HG03196 (cell line): ENCODE measurements around the gene KCNMA1.

ENCODE experiments used
- ATAC-seq: cut with Tn5 transposase; IDR thresholded peaks from one replicate; pipeline ENCODE4 v1.9.1; 2021; ENCODE audit not compliant: unreplicated experiment

The KCNMA1 gene

GRCh38 chr10:76901701-76902100 lies 735.9 kb downstream of the KCNMA1 start:
- ATAC-seq, result no peak

- ATAC-seq, result no peak
These were observed 738.1 kb downstream of the KCNMA1 start for GRCh38 chr10:76899490-76899889.

DNA sequence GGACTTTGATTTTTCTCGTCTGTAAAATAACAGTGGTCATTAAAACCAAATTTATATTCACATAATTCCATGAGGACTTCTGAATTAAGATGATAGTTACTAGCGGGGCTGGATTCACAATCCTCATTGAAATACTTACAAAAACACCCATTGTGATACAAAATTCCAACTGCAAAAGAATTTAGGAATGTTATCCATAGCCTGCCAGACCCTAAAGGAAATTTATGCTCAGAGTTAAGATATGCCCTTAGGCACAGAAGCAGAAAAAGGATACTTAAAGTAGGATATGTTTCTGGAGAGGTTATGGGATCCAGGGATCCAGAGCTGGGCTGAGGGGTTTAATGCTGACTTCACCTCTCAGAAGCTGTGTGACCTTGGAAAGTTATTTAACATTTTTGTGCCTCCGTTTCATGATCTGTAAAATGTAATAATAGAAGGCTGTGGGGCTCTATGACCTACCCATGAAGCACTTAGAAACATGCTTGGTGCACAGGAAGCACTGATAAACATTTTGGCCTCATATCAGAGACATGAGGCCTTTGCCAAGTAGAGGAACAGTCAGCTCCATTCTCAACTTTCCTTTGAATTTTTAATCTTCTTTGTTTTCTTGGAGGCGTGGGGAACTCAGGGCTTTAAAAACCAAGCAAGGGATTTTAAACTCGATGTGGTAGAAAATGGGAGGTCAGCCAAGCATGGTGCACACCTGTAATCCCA lies 744.7 kb downstream of the KCNMA1 start:
- no peak for ATAC-seq

GRCh38 chr10:76887223-76888010 lies 750.2 kb downstream of the KCNMA1 start:
- no peak for ATAC-seq

DNA sequence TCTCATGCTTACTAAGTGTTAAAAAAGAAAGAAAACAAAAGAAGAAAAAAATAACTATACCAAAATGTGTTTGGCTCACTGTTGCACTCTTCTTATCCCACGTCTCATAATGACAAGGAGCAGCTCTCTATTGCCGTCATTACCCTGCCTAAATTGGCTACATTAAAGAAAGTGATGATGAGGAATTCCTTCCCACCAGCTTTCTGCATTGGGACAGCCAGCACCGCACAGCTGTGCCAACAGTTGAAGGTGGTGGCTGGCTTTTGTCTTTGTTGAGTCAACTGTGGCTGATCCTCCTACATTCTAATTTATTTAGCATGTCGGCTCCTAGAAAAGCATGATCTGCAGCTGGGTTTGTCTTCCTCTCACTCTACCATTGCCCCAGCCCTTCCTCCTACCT lies 751.8 kb downstream of the KCNMA1 start:
- no peak for ATAC-seq

GRCh38 chr10:76884673-76885275 lies 752.8 kb downstream of the KCNMA1 start:
- ATAC-seq, result no peak

- no peak for ATAC-seq
These were observed 754.0 kb downstream of the KCNMA1 start for GRCh38 chr10:76883596-76883995.

DNA sequence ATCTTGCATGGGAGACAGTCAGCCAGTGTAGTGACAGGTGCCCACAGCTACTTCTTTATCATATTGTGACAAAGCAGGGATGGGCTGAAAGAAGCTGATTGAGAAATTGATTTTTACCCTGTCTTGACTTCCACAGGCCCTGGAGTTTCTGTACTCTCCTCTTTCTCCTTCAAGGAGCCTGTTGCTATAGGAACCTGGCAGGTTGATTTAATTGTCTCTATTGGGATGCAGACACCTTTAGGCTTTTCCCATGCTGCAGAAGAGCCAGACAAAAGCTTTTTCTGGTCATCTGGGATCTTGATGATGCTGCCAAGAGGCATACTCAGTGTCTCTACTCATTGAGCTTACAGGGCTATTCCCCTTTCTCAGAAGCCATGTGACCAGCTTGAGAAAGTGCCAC lies 754.8 kb downstream of the KCNMA1 start:
- ATAC-seq, result no peak

- peak; percentile 83 for ATAC-seq
These were observed 755.4 kb downstream of the KCNMA1 start for GRCh38 chr10:76882245-76882644.

- ATAC-seq, result peak; percentile 70
These were observed 756.0 kb downstream of the KCNMA1 start for GRCh38 chr10:76881477-76882220.

GRCh38 chr10:76880931-76881330 lies 756.7 kb downstream of the KCNMA1 start:
- ATAC-seq, result no peak

DNA sequence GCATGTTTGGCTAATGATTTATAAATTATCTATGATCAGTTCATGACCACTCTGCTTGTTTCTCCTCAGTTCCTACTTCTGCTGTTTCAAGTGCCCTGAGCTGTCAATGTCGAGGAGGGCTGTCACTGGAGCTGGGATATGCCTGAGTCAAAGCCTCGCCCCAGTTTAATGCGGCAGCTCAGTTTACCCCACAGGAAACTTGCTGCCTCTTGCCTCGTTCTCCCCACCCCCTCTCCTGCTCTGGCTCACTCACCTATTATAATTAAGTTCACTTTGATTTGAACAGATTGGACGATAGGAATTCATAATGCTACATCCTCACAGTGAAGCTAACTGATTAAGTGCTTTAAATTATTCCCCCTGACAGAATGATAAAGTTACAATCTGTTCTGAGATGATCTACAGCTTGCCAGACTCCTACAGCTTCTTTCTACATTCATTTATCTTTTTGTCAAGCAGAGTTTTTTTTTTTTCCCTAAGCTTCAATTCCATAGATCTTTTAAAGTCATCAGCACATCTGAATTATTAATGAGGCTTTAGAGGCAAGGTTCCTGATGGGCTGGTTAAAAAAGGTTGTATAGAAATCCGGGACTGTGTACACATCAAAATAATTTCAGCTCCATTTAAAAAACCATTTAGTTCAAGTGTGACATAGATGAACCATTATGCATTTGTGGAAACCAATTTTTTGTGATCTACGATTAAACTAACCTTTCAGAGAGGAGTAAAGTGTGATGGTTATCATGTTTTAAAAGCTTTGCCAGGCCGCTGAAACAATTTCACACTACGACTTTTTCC lies 758.3 kb downstream of the KCNMA1 start:
- ATAC-seq, result no peak

DNA sequence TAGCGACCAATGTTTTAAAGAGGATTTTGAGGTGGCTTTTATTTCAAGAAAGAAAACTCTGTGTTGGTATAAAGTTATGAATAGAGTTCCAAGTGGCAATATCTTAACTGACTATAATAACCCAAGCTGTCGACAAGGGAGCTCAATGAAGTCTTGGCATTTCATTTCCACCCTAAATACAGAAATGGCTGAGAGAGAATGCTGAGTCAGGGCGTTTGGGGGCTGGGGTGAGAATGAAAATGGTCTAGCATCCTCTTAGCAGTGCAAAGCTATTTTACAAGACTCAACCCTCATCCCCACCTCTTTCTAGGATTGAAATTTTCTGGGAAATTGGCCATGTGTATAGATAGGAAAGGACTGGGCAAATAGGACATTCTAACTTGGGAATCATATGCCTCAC lies 759.1 kb downstream of the KCNMA1 start:
- ATAC-seq, result no peak

DNA sequence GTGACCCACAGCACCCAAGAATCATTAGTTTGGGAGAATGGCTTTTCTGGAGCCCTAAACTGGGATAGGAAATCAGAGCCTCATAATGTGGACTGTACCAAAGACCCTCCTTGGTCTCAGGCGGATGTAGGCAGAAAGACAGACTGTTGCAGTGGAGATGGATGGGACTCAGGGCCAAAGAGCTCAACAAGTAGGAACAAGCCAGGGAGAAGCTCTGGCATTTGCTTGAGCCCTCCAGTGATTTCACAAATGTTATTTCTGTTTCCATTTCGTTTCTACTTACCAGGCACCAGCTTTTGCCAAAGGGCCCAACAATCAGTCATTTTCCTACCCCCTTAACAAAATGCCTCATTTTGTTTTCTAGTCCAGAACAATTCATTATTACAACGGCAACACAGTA lies 762.7 kb downstream of the KCNMA1 start:
- no peak for ATAC-seq

DNA sequence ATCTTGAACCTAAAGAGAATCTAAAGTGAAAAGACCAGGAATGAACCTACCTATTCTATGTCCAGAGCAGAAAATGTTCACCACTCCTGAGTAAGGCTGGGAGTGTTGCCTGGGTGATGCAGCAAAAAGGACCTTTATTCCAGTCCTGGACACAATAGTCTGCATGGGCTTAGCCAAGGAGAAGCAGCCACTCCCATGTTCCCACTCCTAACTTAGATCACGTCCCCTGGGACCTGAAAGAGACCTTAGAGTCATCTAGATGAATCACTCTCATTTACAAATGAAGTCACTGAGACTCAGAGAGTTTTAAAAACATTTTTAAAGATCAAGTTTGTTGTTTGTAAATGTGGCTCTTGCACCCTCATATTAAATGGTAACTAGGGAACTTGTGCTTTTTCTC lies 763.4 kb downstream of the KCNMA1 start:
- ATAC-seq, result no peak

- no peak for ATAC-seq
These were observed 765.8 kb downstream of the KCNMA1 start for GRCh38 chr10:76871697-76872295.

DNA sequence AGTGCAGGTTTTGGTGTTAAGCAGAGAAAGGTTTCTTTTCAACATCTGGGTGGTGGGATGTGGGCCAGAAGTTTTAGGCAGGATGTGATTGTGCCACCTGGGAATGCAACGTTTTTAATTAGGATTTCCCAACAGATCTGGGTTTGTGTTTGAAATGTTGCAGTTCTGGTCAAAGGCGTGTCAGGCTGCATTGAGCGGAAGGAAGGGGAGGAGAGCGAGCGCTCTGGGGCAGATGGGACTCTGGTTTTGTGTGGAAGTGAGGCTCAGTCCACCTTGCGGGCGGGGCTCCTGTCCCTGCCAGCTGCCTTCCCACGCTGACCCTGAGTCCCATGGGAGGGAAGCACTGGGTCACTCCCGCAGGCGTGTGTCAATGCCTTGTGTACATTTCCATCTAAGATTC lies 767.7 kb downstream of the KCNMA1 start:
- ATAC-seq, result no peak

- no peak for ATAC-seq
These were observed 769.3 kb downstream of the KCNMA1 start for GRCh38 chr10:76868098-76868977.
